Sigmoid colon (tissue), 4 donors: ENCODE measurements around the gene GYG1.

Source experiments
- EP300 ChIP-seq, 4 donors: sonication (generic); formaldehyde crosslinking; IDR thresholded peaks; one replicate each; pipeline ENCODE4 v1.6.1; 2017; ENCODE audit warnings: antibody characterized with exemption in 4 of 4
- POLR2A ChIP-seq, 2 donors: fragments of 450-650 bp; IDR thresholded peaks; one replicate each; pipeline ENCODE4 v1.6.1; 2016; ENCODE audit warnings: antibody characterized with exemption in 2 of 2, mild to moderate bottlenecking in 2 of 2, moderate library complexity in 2 of 2
- POLR2AphosphoS5 ChIP-seq, 4 donors: sonication (generic); formaldehyde crosslinking; IDR thresholded peaks; one replicate each; pipeline ENCODE4 v1.6.1; 2017; ENCODE audit warnings: antibody characterized with exemption in 4 of 4
- TF ChIP-seq, protein P1 (sequence below), 4 experiments: fragments of 450-650 bp in 3 of 4; fragments of 200-600 bp in 1 of 4; IDR thresholded peaks; one replicate each; pipeline ENCODE4 v1.5.1; 2016 to 2019; ENCODE audit warnings: antibody characterized with exemption in 4 of 4, mild to moderate bottlenecking in 3 of 4, moderate library complexity in 2 of 4

DNA sequence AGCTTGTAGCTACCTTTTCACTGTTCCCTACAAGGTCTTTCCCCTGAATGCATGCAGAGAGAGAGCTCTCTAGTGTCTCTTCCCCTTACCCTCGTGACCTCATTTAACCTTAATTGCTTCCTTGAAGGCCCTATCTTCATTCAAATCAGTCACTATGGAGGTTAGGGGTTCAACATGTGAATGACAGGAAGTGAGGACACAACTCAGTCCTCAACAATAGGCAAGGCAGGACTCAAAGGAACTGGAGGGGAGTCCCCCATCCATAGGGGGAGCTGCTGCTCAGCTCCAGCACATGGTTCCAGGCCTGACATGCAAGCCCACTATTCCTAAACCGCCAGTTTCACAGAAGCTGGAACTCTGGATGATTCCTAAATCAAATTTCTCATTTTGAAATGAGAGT, 33.8 kb upstream of the GYG1 start:
- TF ChIP-seq POLR2A (IDR thresholded peaks at IDR 0.05) (no peak), POLR2AphosphoS5 (IDR thresholded peaks at IDR 0.05) (no peak), EP300 (IDR thresholded peaks at IDR 0.05) (no peak)
- TF ChIP-seq, protein P1, sequence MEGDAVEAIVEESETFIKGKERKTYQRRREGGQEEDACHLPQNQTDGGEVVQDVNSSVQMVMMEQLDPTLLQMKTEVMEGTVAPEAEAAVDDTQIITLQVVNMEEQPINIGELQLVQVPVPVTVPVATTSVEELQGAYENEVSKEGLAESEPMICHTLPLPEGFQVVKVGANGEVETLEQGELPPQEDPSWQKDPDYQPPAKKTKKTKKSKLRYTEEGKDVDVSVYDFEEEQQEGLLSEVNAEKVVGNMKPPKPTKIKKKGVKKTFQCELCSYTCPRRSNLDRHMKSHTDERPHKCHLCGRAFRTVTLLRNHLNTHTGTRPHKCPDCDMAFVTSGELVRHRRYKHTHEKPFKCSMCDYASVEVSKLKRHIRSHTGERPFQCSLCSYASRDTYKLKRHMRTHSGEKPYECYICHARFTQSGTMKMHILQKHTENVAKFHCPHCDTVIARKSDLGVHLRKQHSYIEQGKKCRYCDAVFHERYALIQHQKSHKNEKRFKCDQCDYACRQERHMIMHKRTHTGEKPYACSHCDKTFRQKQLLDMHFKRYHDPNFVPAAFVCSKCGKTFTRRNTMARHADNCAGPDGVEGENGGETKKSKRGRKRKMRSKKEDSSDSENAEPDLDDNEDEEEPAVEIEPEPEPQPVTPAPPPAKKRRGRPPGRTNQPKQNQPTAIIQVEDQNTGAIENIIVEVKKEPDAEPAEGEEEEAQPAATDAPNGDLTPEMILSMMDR (IDR thresholded peaks at IDR 0.05): no peak
